Measurements from ENCODE around the gene FXYD6. TPM values are rescaled to one million over a fixed set of nuclear protein-coding genes. Genes with fewer than 3 reads are reported as not detected.

Gene FXYD6
- total RNA-seq, 4 donors from 2014 or later = 2.9 to 17.7 (median 5.4) TPM

- Histone ChIP-seq H3K4me1 (peaks cover 11 to 27% of the 10 kb centered on the region in 2 donors), H3K9me3 (no peaks in the 10 kb centered on the region), H3K4me3 (peak overlapping the region; percentile 57 to 77 (median 64)), H3K27ac (peak overlapping the region; percentile 59 to 75 (median 70)), H3K27me3 (peaks cover 14 to 33% (median 27%) of the 10 kb centered on the region in 3 donors), H3K36me3 (no peaks in the 10 kb centered on the region)
- DNase-seq (no peak), ATAC-seq (no peak)
- intact Hi-C loops (cut with DNase I; ENCODE audit: low total_unique reads) = no loop called here
- in situ Hi-C loops (cut with MboI; ENCODE audit: low sequenced_read_pairs in 4 of 4) = no loop called here
- no peak for TF ChIP-seq POLR2A (IDR thresholded peaks at IDR 0.05)
- TF ChIP-seq, protein P1, sequence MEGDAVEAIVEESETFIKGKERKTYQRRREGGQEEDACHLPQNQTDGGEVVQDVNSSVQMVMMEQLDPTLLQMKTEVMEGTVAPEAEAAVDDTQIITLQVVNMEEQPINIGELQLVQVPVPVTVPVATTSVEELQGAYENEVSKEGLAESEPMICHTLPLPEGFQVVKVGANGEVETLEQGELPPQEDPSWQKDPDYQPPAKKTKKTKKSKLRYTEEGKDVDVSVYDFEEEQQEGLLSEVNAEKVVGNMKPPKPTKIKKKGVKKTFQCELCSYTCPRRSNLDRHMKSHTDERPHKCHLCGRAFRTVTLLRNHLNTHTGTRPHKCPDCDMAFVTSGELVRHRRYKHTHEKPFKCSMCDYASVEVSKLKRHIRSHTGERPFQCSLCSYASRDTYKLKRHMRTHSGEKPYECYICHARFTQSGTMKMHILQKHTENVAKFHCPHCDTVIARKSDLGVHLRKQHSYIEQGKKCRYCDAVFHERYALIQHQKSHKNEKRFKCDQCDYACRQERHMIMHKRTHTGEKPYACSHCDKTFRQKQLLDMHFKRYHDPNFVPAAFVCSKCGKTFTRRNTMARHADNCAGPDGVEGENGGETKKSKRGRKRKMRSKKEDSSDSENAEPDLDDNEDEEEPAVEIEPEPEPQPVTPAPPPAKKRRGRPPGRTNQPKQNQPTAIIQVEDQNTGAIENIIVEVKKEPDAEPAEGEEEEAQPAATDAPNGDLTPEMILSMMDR (IDR thresholded peaks at IDR 0.05 in 4 of 5, conservative IDR thresholded peaks at IDR 0.05 in 1 of 5) = no peak
These were observed 458 bp downstream of the FXYD6 start for GRCh38 chr11:117876059-117876340.

GRCh38 chr11:117875382-117876058 is 938 bp downstream of the FXYD6 start:
- Histone ChIP-seq H3K9me3 (no peaks in the 10 kb centered on the region), H3K4me1 (peaks cover 11 to 28% of the 10 kb centered on the region in 2 donors), H3K36me3 (no peaks in the 10 kb centered on the region), H3K4me3 (peak overlapping the region; percentile 57 to 77 (median 64)), H3K27ac (peak overlapping the region; percentile 59 to 75 (median 70)), H3K27me3 (peaks cover 14 to 33% (median 27%) of the 10 kb centered on the region in 3 donors)
- DNase-seq = no peak
- in situ Hi-C loops (cut with MboI; ENCODE audit: low sequenced_read_pairs in 4 of 4) = no loop called here
- no peak for ATAC-seq
- intact Hi-C loops (cut with DNase I; ENCODE audit: low total_unique reads) = no loop called here
- TF ChIP-seq POLR2A (IDR thresholded peaks at IDR 0.05) = no peak
- TF ChIP-seq, protein P1 (IDR thresholded peaks at IDR 0.05 in 4 of 5, conservative IDR thresholded peaks at IDR 0.05 in 1 of 5) = no peak

- intact Hi-C loops (cut with DNase I; ENCODE audit: low total_unique reads) (no loop called here), in situ Hi-C loops (cut with MboI; ENCODE audit: low sequenced_read_pairs in 4 of 4) (no loop called here)
- peaks cover 11 to 34% of the 10 kb centered on the region in 2 donors for H3K4me1 ChIP-seq
- H3K27ac ChIP-seq = peak overlapping the region; percentile 51 to 75 (median 70)
- no peak for TF ChIP-seq POLR2A (IDR thresholded peaks at IDR 0.05)
- TF ChIP-seq, protein P1 (IDR thresholded peaks at IDR 0.05 in 4 of 5, conservative IDR thresholded peaks at IDR 0.05 in 1 of 5) = no peak
- DNase-seq (no peak), ATAC-seq (no peak)
- no peaks in the 10 kb centered on the region for H3K36me3 ChIP-seq
- peak overlapping the region; percentile 13 to 64 (median 60) for H3K4me3 ChIP-seq
- peaks cover 14 to 33% (median 27%) of the 10 kb centered on the region in 3 donors for H3K27me3 ChIP-seq
- H3K9me3 ChIP-seq = no peaks in the 10 kb centered on the region
These were observed 1.5 kb downstream of the FXYD6 start for GRCh38 chr11:117874910-117875381.

DNA sequence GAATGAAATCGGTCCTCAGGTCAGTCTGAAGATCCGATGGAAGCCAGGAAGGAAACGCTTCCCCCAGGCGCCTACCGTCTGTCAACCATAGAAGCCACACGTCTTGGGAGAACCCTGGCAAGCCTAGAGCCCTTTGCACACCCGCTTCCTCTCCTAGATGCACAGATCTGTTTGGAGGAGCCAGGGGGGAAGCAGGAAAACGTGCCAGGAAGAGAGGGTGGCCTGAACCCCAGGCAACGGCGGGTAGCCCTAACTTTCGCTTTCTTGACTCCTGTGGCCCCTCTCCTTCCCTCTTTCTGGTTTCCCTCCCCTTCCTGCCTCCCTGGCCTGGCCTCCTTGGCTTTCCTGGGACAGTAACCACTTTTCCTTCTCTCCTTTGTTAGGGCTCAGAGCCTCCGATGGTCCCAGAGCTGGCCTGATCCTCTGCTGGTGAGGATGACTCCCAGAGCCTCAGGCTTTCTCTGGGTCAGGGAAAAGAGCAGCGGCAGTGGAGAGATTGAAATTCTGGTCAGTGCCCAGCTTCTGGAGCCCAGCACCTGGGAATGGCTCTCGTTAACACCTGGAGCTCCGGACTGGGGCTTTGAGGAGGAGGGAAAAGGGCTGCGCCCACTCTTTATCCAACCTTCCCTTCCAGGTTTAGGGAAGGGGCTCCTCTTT is 2.1 kb downstream of the FXYD6 start:
- ATAC-seq (no peak), DNase-seq (no peak)
- Histone ChIP-seq H3K9me3 (no peaks in the 10 kb centered on the region), H3K36me3 (no peaks in the 10 kb centered on the region), H3K27ac (peak overlapping the region; percentile 51 to 75 (median 70)), H3K4me3 (peak overlapping the region; percentile 13 to 64 (median 60)), H3K27me3 (peaks cover 13 to 33% (median 27%) of the 10 kb centered on the region in 3 donors), H3K4me1 (peaks cover 11 to 36% of the 10 kb centered on the region in 2 donors)
- TF ChIP-seq POLR2A (IDR thresholded peaks at IDR 0.05) = no peak
- TF ChIP-seq, protein P1 (IDR thresholded peaks at IDR 0.05 in 4 of 5, conservative IDR thresholded peaks at IDR 0.05 in 1 of 5) = no peak
- intact Hi-C loops (cut with DNase I; ENCODE audit: low total_unique reads) (no loop called here), in situ Hi-C loops (cut with MboI; ENCODE audit: low sequenced_read_pairs in 4 of 4) (no loop called here)

Data from gastrocnemius medialis (tissue), 4 donors.